Fibroblast of mammary gland (primary cell): ENCODE data around the gene HOXD11.
A peak's percentile ranks its signal among the peaks of the same experiment; 100 is the strongest.

ENCODE experiments used
- DNase-seq: peaks from one replicate; pipeline ENCODE4 v3.0.0-alpha.2; 2010; ENCODE audit warnings: low read depth
- H3K4me3 ChIP-seq: 2 replicates; pipeline ENCODE4 v1.5.1; 2011; ENCODE audit warnings: low read depth, mild to moderate bottlenecking, low read length, moderate library complexity; ENCODE audit not compliant: control insufficient read depth
- TF ChIP-seq, protein P1 (sequence below): conservative IDR thresholded peaks from 2 replicates; pipeline ENCODE4 v1.5.1; 2011; ENCODE audit warnings: low read depth, low read length, inconsistent platforms; ENCODE audit not compliant: control insufficient read depth, insufficient read depth

HOXD11 gene

GRCh38 chr2:176085861-176086771, 21.0 kb upstream of the HOXD11 start:
- TF ChIP-seq, protein P1, sequence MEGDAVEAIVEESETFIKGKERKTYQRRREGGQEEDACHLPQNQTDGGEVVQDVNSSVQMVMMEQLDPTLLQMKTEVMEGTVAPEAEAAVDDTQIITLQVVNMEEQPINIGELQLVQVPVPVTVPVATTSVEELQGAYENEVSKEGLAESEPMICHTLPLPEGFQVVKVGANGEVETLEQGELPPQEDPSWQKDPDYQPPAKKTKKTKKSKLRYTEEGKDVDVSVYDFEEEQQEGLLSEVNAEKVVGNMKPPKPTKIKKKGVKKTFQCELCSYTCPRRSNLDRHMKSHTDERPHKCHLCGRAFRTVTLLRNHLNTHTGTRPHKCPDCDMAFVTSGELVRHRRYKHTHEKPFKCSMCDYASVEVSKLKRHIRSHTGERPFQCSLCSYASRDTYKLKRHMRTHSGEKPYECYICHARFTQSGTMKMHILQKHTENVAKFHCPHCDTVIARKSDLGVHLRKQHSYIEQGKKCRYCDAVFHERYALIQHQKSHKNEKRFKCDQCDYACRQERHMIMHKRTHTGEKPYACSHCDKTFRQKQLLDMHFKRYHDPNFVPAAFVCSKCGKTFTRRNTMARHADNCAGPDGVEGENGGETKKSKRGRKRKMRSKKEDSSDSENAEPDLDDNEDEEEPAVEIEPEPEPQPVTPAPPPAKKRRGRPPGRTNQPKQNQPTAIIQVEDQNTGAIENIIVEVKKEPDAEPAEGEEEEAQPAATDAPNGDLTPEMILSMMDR, result peak; percentile 43
- DNase-seq, result peak; percentile 38
- H3K4me3 ChIP-seq, result no peak overlapping the region

GRCh38 chr2:176087330-176088047, 19.6 kb upstream of the HOXD11 start:
- TF ChIP-seq, protein P1, result no peak
- no peak overlapping the region for H3K4me3 ChIP-seq
- DNase-seq, result no peak

- H3K4me3 ChIP-seq, result no peak overlapping the region
- DNase-seq, result peak; percentile 32
- TF ChIP-seq, protein P1, result peak; percentile 61
These were observed 18.8 kb upstream of the HOXD11 start for GRCh38 chr2:176088048-176088936.

DNA sequence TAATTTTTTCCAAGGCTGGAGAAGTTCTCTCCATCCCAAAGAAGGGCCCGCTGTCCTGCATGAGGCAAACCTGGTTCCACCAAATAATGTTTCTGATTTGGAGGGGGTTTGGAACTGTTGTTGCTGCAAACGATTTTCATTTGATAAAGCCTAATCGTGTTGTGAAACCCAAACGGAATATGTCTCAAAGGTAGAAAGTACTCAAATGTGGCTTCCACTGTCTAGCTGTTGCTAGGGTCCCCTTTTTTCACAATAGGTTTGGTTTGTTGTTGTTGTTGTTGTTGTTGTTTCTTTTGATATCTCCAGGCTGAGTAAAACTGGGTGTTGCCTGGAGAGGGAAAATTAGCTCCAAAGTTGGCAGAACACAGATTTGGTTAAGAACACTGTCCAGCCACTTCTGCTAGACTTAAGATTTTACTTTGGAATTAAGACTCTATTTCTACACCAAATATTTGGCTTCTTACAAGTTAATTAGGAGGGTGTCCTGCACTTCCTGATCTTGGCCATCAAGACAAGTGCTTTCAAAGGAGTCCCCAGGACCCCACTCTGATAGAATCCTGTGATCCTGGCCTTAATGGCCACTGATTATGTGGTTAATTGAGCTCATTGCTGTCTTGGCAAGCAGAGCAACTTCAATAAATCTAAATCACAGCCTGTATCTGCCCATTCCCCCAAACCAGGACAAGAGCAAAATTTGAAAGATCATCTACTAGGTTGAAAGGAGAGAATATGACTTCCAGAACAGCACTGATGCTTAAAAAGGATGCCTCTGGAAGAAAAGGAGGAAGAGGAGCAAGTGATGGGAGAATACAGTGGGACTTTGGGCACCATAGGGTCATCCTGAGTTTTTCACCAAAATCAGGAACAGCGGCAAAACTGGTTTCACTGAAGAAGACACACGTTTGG, 17.9 kb upstream of the HOXD11 start:
- no peak for DNase-seq
- H3K4me3 ChIP-seq, result no peak overlapping the region
- TF ChIP-seq, protein P1, result no peak

DNA sequence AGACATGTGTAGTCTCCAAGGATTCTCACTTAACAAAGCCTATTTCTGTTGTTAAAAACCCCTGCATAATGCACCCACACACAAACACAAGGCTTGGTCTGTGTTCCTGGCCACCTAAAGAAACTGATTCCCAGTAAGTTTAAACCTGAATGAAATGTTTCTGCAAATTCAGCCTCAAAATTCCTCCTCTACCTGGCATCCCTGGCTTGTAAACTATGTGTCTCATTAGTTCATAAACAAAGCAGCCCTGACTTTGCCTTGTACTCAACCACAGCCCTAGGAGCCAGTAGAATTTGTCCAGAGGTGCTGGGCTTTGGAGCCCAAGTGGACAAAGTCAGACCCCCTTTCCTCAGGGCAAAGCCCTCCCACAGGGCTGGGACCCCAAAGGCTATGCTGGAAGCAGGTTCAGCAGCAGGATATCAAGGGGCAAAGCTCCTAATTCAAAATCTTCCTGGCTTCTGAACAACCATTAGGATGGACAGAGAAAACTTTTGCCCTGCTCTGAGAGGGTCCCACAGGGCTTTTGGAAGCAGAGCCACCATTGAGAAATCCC, 17.2 kb upstream of the HOXD11 start:
- TF ChIP-seq, protein P1, result no peak
- DNase-seq, result no peak
- no peak overlapping the region for H3K4me3 ChIP-seq

DNA sequence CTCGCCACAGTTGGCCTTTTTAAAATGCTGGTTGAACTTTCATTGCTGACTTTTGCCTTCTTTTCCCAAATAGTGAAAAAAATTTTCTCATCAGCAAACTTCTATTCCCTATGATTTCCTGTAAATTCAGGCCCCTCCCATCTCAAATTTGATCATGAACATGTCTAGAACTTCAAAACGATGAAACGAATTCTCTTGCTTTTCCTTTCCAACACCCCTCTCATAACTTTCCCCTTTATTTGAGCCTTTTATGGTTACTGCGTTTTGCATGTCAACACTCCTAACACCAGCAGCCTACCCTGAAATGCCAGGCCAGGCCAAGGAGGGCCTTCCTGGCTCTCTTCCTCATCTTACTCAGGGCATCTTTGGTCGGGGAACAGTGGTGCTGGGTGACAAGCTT, 16.2 kb upstream of the HOXD11 start:
- H3K4me3 ChIP-seq, result no peak overlapping the region
- TF ChIP-seq, protein P1, result no peak
- no peak for DNase-seq
